Lung (tissue), 12 donors: ENCODE measurements around the gene SCN4A. TPM values are rescaled to one million over a fixed set of nuclear protein-coding genes. Genes with fewer than 3 reads are reported as not detected.
A peak's percentile ranks its signal among the peaks of the same experiment; 100 is the strongest.

Experiments
- ATAC-seq: fragments of 200-7000 bp; cut with Tn5 transposase; one replicate; pipeline ENCODE4 v1.9.1; 2020; ENCODE audit warnings: moderate number of reproducible peaks; ENCODE audit not compliant: insufficient read depth, low FRiP score
- DNase-seq, 3 donors: peaks; one replicate each; pipeline ENCODE4 v3.0.0-alpha.2; 2013 to 2017
- H3K27ac ChIP-seq, 2 donors: one replicate each; pipeline ENCODE4 v1.5.1; 2013; ENCODE audit warnings: mild to moderate bottlenecking in 2 of 2, moderate library complexity in 2 of 2, control low read depth in 1 of 2, inconsistent platforms in 1 of 2, low read depth in 1 of 2, low read length in 1 of 2
- H3K27me3 ChIP-seq, 3 donors: one replicate each; pipeline ENCODE4 v1.5.1; 2013; ENCODE audit warnings: low read length in 2 of 3; ENCODE audit not compliant: control insufficient read depth in 3 of 3, insufficient read depth in 3 of 3
- H3K36me3 ChIP-seq, 4 donors: one replicate each; pipeline ENCODE4 v1.5.1; 2013; ENCODE audit warnings: low read length in 4 of 4, mild to moderate bottlenecking in 1 of 4, moderate library complexity in 1 of 4; ENCODE audit not compliant: control insufficient read depth in 4 of 4, insufficient read depth in 4 of 4
- H3K4me1 ChIP-seq, 5 donors: one replicate each; pipeline ENCODE4 v1.5.1; 2013; ENCODE audit warnings: low read length in 5 of 5, mild to moderate bottlenecking in 2 of 5, moderate library complexity in 1 of 5; ENCODE audit not compliant: control insufficient read depth in 5 of 5, insufficient read depth in 5 of 5
- H3K4me3 ChIP-seq: one replicate; pipeline ENCODE4 v1.5.1; 2013; ENCODE audit warnings: mild to moderate bottlenecking, control low read depth, moderate library complexity
- H3K9ac ChIP-seq, 2 donors: one replicate each; pipeline ENCODE4 v1.5.1; 2013; ENCODE audit warnings: low read length in 2 of 2, control low read depth in 1 of 2; ENCODE audit not compliant: insufficient read depth in 1 of 2
- H3K9me3 ChIP-seq, 4 donors: one replicate each; pipeline ENCODE4 v1.5.1; 2013; ENCODE audit warnings: low read length in 3 of 4, mild to moderate bottlenecking in 1 of 4, moderate library complexity in 1 of 4; ENCODE audit not compliant: control insufficient read depth in 4 of 4, insufficient read depth in 3 of 4
- WGBS, 2 donors: extraction: QIAGEN DNeasy Blood & Tissue Kit; methylation state at CpG; one replicate each; pipeline ENCODE4 v1.1.7; 2013; 5-methylcytosine and 5-hydroxymethylcytosine counted together
- polyA plus RNA-seq, 2 donors: library from polyadenylated mRNA; stranded (reverse); fragments of 200-250 nt; gene quantifications; one replicate each; pipeline ENCODE4 v1.2.1, GENCODE V29; 2013
- total RNA-seq, 2 donors: library from RNA; depleted of rRNA in 1 of 2; stranded (reverse); fragments of >200 nt in 1 of 2; gene quantifications; one replicate each; pipeline ENCODE4 v1.2.1, GENCODE V29; 2014 to 2021
- TF ChIP-seq, protein P1 (sequence below): IDR thresholded peaks from 2 replicates; pipeline ENCODE4 v1.5.1; 2012; ENCODE audit warnings: mild to moderate bottlenecking; ENCODE audit errors: control extremely low read depth, extremely low read depth
- donor health status: control.
- donor health status: control.
- donor health status: Bipolar disorder and iron deficiency.
- donor health status: healthy.
- donor health status: DM: yes; HTN: yes; CAD: no.

Gene SCN4A
- total and polyA plus RNA-seq, 4 donors, result 0.11 to 0.49 (median 0.22) TPM

DNA sequence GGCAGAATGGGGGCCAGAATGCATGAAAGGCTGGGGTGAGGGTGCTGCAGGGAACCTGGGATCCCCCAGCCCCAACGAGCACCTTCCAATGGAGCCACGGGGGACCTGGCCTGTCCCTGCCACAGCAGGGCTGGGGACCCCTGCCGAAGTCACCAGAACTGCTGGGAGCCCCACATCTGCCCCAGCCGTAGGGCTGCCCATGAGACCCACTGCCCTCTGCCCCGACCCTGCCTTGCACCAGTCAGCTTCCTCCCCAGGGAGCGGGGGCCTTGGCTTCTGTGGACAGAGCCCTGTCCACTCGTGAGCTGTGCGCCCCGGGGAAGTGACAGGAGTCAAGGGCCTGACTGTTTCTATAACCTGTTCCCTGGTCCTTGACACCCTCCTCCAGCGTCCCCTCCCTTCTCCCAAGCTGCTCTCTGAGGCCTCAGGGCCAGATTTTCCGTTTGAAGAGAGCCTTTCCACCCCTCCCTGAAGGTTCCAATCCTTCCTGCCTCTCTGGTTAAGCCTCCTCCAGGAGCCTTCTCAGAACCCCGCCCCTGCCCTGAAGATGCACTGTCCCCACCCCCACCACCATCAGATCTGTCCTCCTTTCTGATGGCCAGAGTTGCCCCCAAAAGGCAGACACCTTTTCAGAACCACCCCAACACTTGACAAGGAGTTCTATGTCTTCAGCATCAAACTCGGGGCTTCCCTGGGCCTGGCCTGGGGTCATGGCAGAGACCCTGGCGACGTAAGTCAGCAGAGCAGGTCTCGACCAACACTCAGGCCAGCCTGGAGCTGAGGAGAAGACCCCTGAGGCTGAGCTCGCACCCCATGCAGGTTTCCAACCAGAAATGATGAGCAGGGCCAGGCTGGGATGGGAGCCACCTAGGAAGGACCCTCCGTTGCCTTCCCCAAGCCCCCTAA is 14.8 kb upstream of the SCN4A start:
- Histone ChIP-seq H3K36me3 (no peaks in the 10 kb centered on the region), H3K27ac (no peak overlapping the region), H3K9me3 (no peaks in the 10 kb centered on the region), H3K4me1 (peaks cover 0 to 66% (median 21%) of the 10 kb centered on the region in 5 donors), H3K9ac (no peak overlapping the region), H3K27me3 (no peaks in the 10 kb centered on the region), H3K4me3 (no peak overlapping the region)
- no peak for ATAC-seq
- DNase-seq, result no peak
- TF ChIP-seq, protein P1, sequence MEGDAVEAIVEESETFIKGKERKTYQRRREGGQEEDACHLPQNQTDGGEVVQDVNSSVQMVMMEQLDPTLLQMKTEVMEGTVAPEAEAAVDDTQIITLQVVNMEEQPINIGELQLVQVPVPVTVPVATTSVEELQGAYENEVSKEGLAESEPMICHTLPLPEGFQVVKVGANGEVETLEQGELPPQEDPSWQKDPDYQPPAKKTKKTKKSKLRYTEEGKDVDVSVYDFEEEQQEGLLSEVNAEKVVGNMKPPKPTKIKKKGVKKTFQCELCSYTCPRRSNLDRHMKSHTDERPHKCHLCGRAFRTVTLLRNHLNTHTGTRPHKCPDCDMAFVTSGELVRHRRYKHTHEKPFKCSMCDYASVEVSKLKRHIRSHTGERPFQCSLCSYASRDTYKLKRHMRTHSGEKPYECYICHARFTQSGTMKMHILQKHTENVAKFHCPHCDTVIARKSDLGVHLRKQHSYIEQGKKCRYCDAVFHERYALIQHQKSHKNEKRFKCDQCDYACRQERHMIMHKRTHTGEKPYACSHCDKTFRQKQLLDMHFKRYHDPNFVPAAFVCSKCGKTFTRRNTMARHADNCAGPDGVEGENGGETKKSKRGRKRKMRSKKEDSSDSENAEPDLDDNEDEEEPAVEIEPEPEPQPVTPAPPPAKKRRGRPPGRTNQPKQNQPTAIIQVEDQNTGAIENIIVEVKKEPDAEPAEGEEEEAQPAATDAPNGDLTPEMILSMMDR, result no peak
- WGBS, 2 donors, result 66 to 69% methylated on average over 18 of the region's 18 CpGs

DNA sequence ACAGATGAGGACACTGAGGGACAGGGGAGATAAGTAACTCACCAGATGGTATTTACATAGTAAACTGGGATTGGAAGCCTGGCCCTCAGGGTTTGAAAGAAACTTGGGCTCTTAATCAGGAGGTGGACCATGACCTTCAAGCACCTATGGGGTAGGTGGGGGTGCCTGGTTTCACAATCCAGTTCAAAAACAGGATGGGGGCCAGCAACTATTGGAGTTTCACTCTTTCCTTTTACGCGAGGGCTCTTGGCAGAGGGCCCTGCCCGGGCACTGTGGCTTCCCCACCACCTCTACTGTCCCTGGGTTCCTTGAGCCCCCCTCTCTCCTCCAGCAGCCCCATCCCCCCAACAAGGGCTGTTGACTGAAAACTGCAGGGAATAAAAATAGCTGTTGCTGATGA is 14.1 kb upstream of the SCN4A start:
- ATAC-seq (no peak), DNase-seq (peak in 1 of 3 donors; percentile 37)
- TF ChIP-seq, protein P1, result no peak
- Histone ChIP-seq H3K4me1 (peaks cover 0 to 66% (median 23%) of the 10 kb centered on the region in 5 donors), H3K9me3 (no peaks in the 10 kb centered on the region), H3K36me3 (no peaks in the 10 kb centered on the region), H3K27ac (peak overlapping the region in 1 of 2 donors; percentile 15), H3K4me3 (no peak overlapping the region), H3K27me3 (no peaks in the 10 kb centered on the region), H3K9ac (peak overlapping the region in 1 of 2 donors; percentile 38)
- WGBS, 2 donors, result 10 to 15% methylated on average over 3 of the region's 3 CpGs

DNA sequence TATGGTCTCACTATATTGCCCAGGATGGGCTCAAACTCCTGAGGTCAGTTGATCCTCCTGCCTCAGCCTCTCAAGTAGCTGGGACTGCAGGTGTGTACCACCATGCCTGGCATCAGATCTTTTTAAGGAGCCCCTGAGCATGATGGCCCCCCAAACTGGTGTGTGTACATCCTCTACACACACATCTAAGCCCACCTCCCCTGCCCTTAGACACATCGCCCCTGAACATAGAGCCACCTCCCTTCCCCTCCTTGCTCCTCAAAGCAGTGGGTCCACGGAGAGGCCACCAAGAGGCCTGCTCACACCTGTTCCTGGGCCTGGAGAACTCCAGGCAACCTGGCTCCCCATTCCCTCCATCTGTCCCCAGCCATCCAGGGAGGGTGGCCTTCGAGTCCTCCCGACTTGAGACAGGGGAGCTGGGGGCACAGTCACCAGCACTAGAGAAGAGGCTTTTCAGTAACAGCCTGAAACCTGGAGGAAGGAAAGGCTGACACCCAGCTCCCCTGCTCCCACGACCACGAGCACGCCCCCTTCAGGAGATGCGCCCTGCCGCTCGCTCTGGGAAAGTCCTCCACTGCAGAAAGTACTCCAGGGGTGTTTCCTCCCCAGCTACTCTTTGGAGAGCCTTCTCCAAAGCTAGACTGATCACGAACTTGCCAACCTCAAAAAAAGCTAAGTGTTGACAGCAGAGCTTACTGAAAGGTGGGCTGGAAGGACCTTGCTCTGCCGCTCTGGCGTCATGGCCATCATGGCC is 12.8 kb upstream of the SCN4A start:
- Histone ChIP-seq H3K27me3 (no peaks in the 10 kb centered on the region), H3K4me1 (peaks cover 0 to 69% (median 25%) of the 10 kb centered on the region in 5 donors), H3K4me3 (no peak overlapping the region), H3K36me3 (no peaks in the 10 kb centered on the region), H3K27ac (peak overlapping the region; percentile 35 to 59), H3K9me3 (no peaks in the 10 kb centered on the region), H3K9ac (no peak overlapping the region)
- no peak for ATAC-seq
- TF ChIP-seq, protein P1, result no peak
- DNase-seq, result no peak
- 75 to 76% methylated on average over 13 of the region's 13 CpGs for WGBS, 2 donors
